ENCODE results near the gene EIF2D.
A peak's percentile ranks its signal among the peaks of the same experiment; 100 is the strongest.

GRCh38 chr1:206590025-206590758 lies 22.1 kb downstream of the EIF2D start:
- TF ChIP-seq SMC3 (IDR thresholded peaks at IDR 0.05) (no peak), FOSL2 (IDR thresholded peaks at IDR 0.05) (no peak), FOSL2 (CRISPR knock-in tag; IDR thresholded peaks at IDR 0.05) (no peak), EP300 (IDR thresholded peaks at IDR 0.05) (no peak), ZC3H11A (IDR thresholded peaks at IDR 0.05) (no peak), POLR2A (IDR thresholded peaks at IDR 0.05; ENCODE audit: low read length) (no peak), CTCF (IDR thresholded peaks at IDR 0.05) (peak; percentile 32), PHF8 (IDR thresholded peaks at IDR 0.05; ENCODE audit: borderline replicate concordance, low read depth) (no peak)
